ENCODE measurements around the gene PARD3. TPM values are rescaled to one million over a fixed set of nuclear protein-coding genes. Genes with fewer than 3 reads are reported as not detected.
"Not testable (repeated sequence)": the region's sequence is repeated elsewhere in the genome, so short reads cannot be mapped to it uniquely, and the experiment has no call there.

PARD3 gene
- total RNA-seq, 4 donors from 2014 or later, result 115 to 226 (median 141) TPM

DNA sequence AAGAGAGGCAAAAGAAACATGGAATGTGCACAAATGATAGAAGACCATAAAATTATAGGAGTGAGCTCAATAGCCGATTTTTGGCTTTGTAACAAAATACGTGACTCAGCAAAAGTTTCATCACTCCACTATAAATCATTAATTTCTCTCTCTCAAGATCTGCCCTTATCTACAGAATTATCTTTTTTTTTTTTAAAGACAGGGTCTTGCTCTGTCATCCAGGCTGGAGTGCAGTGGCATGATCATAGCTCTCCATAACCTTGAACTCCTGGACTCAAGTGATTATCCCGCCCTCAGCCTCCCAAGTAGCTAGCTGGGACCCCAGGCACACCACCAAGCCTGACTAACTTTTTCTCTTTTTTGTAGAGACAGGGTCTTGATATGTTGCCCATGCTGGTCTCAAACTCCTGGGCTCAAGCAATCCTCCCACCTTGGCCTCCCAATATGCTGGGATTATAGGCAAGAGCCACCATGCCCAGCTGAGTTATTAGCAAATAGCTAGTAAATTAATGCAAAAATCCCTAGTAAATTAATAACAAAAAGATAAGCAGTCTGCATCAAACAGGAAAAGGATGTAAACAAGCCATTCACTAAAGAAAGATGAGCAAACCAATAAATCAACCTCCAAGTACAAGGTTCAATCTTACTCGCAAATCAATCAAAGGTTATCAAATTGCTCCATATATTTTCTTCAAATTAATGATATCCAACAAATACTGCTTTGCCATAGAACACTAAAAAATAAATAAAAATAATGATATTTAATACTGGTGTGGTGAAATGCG, 450.7 kb downstream of the PARD3 start:
- DNase-seq (ENCODE audit: low spot score in 2 of 2), result no peak
- no peak overlapping the region for H3K27ac ChIP-seq
- TF ChIP-seq, protein P1, sequence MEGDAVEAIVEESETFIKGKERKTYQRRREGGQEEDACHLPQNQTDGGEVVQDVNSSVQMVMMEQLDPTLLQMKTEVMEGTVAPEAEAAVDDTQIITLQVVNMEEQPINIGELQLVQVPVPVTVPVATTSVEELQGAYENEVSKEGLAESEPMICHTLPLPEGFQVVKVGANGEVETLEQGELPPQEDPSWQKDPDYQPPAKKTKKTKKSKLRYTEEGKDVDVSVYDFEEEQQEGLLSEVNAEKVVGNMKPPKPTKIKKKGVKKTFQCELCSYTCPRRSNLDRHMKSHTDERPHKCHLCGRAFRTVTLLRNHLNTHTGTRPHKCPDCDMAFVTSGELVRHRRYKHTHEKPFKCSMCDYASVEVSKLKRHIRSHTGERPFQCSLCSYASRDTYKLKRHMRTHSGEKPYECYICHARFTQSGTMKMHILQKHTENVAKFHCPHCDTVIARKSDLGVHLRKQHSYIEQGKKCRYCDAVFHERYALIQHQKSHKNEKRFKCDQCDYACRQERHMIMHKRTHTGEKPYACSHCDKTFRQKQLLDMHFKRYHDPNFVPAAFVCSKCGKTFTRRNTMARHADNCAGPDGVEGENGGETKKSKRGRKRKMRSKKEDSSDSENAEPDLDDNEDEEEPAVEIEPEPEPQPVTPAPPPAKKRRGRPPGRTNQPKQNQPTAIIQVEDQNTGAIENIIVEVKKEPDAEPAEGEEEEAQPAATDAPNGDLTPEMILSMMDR (IDR thresholded peaks at IDR 0.05), result no peak
- TF ChIP-seq POLR2A (IDR thresholded peaks at IDR 0.05) (no peak), POLR2AphosphoS5 (IDR thresholded peaks at IDR 0.05) (no peak)
- H3K4me1 ChIP-seq, result no peaks in the 10 kb centered on the region
- peaks cover 15% of the 10 kb centered on the region for H3K36me3 ChIP-seq
- H3K27me3 ChIP-seq, result no peaks in the 10 kb centered on the region
- WGBS, result 74% methylated on average over 5 of the region's 5 CpGs
- no peak overlapping the region for H3K4me3 ChIP-seq
- H3K9me3 ChIP-seq, result no peaks in the 10 kb centered on the region

DNA sequence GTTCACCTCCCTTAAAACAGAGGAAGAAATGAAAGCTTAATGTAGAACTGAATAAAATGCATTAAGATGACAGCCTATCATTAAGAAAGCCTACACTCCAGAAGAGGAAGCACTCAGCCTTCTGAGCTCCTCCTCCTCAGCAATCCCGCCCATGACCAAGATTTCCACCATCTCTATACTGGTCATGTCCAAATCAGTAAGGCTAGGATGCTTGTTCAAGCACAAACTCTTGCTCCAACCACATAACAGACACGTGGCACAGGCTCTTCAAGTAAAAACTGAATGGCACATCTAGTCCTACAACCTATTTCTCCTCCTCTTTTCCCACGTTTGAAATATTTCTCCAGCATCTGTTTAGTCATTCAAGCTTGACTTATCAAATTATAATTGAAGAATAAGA, 454.1 kb downstream of the PARD3 start:
- H3K36me3 ChIP-seq, result peaks cover 14% of the 10 kb centered on the region
- H3K27me3 ChIP-seq, result no peaks in the 10 kb centered on the region
- no peak for TF ChIP-seq EP300 (IDR thresholded peaks at IDR 0.05)
- no peak for TF ChIP-seq POLR2AphosphoS5 (IDR thresholded peaks at IDR 0.05)
- TF ChIP-seq, protein P1 (IDR thresholded peaks at IDR 0.05), result no peak
- DNase-seq (ENCODE audit: low spot score in 2 of 2), result no peak
- WGBS, result 85% methylated on average over 3 of the region's 3 CpGs
- H3K4me1 ChIP-seq, result no peaks in the 10 kb centered on the region
- H3K4me3 ChIP-seq, result no peak overlapping the region
- H3K27ac ChIP-seq, result no peak overlapping the region
- no peaks in the 10 kb centered on the region for H3K9me3 ChIP-seq

DNA sequence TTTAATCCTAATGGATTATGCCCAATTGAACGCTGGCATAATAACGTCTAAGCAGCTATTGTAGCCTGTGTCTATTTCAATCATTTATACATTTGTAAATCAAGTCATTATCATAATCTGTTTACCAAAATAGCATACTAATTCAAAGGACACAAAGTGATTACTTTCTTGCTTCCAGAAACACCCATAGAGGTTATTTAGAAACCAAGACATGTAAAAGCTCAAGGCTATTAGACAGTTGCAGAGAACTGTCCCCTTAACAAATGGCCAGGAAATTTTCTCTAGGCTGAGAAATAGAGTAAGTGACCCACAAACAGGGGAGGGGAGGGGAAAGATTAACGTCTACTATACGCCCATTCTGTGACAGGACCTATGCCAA, 455.7 kb downstream of the PARD3 start:
- WGBS, result 92% methylated on average over 4 of the region's 4 CpGs
- no peak for DNase-seq (ENCODE audit: low spot score in 2 of 2)

DNA sequence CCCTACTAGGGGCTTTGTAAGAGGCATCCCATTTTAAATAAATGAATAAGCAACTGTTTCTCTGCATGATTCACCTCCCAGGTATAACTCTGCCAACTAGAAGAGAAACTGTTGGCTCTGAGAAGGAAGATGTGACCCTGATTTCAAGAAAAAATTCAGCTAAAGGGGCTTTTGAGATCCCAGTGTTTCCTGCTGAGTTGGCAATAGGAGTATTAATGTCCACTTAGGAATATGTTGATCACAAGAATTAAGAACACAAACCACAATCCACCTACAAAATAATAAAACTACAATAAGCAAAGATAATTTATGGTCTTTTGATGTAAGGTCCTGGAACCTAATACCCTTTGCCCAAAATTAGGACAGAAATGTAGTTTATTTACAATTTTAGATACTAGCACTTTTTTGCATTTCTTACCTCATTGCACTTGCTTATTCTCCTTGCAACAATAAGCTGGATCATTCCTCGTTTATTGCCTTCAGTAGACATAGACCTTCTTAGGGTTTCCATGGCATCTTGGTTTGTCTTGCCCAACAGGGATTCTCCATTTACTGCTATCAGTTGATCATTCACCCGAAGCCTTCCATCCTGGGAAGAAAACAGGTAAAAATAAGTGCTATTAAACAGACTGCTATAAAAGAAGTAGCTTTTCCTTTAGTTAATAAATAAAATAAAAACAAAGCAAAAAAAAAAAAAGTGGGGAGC, 456.2 kb downstream of the PARD3 start:
- H3K4me1 ChIP-seq, result no peaks in the 10 kb centered on the region
- H3K4me3 ChIP-seq, result no peak overlapping the region
- TF ChIP-seq, protein P1 (IDR thresholded peaks at IDR 0.05), result no peak
- TF ChIP-seq POLR2AphosphoS5 (IDR thresholded peaks at IDR 0.05) (no peak), EP300 (IDR thresholded peaks at IDR 0.05) (no peak)
- no peak for DNase-seq (ENCODE audit: low spot score in 2 of 2)
- 83% methylated on average over 2 of the region's 2 CpGs for WGBS
- no peaks in the 10 kb centered on the region for H3K9me3 ChIP-seq
- no peak overlapping the region for H3K27ac ChIP-seq
- H3K27me3 ChIP-seq, result no peaks in the 10 kb centered on the region
- H3K36me3 ChIP-seq, result peaks cover 21% of the 10 kb centered on the region

More for the DNA sequence above, 455.7 kb downstream of the PARD3 start:
- Histone ChIP-seq H3K4me3 (no peak overlapping the region), H3K27me3 (no peaks in the 10 kb centered on the region), H3K4me1 (no peaks in the 10 kb centered on the region), H3K27ac (no peak overlapping the region), H3K36me3 (peaks cover 21% of the 10 kb centered on the region), H3K9me3 (no peaks in the 10 kb centered on the region)
- no peak for TF ChIP-seq POLR2AphosphoS5 (IDR thresholded peaks at IDR 0.05)
- TF ChIP-seq, protein P1 (IDR thresholded peaks at IDR 0.05), result no peak
- no peak for TF ChIP-seq EP300 (IDR thresholded peaks at IDR 0.05)
- TF ChIP-seq POLR2A (IDR thresholded peaks at IDR 0.05), result no peak

DNA sequence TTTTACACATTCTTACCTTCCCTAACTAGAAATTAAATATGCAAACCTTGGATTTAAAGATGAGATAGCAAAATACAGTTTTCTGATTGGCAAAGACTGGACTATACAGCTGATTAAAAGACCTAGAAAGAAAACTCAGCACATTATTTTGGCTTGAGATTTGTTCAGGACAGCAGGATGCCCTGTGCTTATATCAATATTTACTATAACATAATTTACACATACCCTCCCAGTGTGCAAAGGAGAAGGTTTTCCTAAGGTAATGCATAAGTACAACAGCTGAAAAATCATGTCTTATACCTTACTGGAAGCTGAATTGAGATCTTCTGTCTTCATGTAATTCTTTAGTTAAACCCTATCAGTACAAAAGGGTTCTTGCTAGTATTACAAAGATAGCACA, 458.6 kb downstream of the PARD3 start:
- no peak overlapping the region for H3K27ac ChIP-seq
- no peaks in the 10 kb centered on the region for H3K27me3 ChIP-seq
- no peaks in the 10 kb centered on the region for H3K9me3 ChIP-seq
- TF ChIP-seq, protein P1 (IDR thresholded peaks at IDR 0.05), result no peak
- TF ChIP-seq POLR2A (IDR thresholded peaks at IDR 0.05), result no peak
- TF ChIP-seq EP300 (IDR thresholded peaks at IDR 0.05), result no peak
- TF ChIP-seq POLR2AphosphoS5 (IDR thresholded peaks at IDR 0.05), result no peak
- DNase-seq (ENCODE audit: low spot score in 2 of 2), result no peak
- H3K4me3 ChIP-seq, result no peak overlapping the region
- no peaks in the 10 kb centered on the region for H3K4me1 ChIP-seq
- H3K36me3 ChIP-seq, result peaks cover 24% of the 10 kb centered on the region

DNA sequence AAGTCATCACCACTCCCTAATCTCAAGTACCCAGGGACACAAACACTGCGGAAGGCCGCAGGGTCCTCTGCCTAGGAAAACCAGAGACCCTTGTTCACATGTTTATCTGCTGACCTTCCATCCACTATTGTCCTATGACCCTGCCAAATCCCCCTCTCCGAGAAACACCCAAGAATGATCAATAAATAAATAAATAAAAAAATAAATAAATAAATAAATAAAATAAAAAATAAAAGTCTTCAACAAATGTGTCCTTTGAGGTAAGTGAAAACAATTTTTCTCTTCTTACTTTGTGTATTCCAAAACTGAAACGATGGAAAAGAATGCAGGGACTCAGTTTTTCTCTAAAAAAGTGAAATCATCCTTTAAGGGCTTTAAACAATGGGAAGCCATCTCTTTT, 461.6 kb downstream of the PARD3 start:
- not testable (repeated sequence) for H3K9me3 ChIP-seq; H3K27me3 ChIP-seq; DNase-seq (ENCODE audit: low spot score in 2 of 2); H3K4me1 ChIP-seq; H3K27ac ChIP-seq; H3K4me3 ChIP-seq
- H3K36me3 ChIP-seq, result peaks cover 11% of the 10 kb centered on the region
- WGBS, result 94% methylated on average over 4 of the region's 4 CpGs

DNA sequence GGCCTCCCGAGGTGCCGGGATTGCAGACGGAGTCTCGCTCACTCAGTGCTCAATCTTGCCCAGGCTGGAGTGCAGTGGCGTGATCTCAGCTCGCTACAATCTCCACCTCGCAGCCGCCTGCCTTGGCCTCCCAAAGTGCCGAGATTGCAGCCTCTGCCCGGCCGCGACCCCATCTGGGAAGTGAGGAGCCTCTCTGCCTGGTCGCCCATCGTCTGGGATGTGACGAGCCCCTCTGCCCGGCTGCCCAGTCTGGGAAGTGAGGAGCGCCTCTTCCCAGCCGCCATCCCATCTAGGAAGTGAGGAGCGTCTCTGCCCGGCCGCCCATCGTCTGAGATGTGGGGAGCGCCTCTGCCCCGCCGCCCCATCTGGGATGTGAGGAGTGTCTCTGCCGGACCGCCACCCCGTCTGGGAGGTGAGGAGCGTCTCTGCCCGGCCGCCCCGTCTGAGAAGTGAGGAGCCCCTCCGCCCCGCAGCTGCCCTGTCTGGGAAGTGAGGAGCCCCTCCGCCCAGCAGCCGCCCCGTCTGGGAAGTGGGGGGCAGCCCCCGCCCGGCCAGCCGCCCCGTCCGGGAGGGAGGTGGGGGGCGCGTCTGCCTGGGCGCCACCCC, 462.4 kb downstream of the PARD3 start:
- DNase-seq (ENCODE audit: low spot score in 2 of 2), result not testable (repeated sequence)

More for the DNA sequence above, 462.4 kb downstream of the PARD3 start:
- peaks cover 13% of the 10 kb centered on the region for H3K36me3 ChIP-seq
- H3K27me3 ChIP-seq, H3K4me1 ChIP-seq, H3K27ac ChIP-seq, H3K9me3 ChIP-seq, H3K4me3 ChIP-seq: not testable (repeated sequence)
- WGBS, result 97% methylated on average over 37 of the region's 45 CpGs
